Common myeloid progenitor, CD34-positive (primary cell): Measurements from ENCODE around the gene TRAF5.

Experiments
- CTCF ChIA-PET: fragments of 350-600 bp; sonication (Branson Sonifier 250); formaldehyde crosslinking; loops from one replicate; lab custom pipeline; 2021; ENCODE audit warnings: antibody characterized with exemption; lab: Charles Lee
- POLR2A ChIA-PET: fragments of 350-600 bp; sonication (Branson Sonifier 250); formaldehyde crosslinking; loops from one replicate; lab custom pipeline; 2021; ENCODE audit warnings: antibody characterized with exemption; lab: Charles Lee
- DNase-seq, 3 donors: peaks; one replicate each; pipeline versions ENCODE4 v3.0.0 to v3.0.0-alpha.2; 2013
- H3K27ac ChIP-seq, 2 experiments: 1 replicate in 1 of 2; 2 replicates in 1 of 2; pipeline ENCODE4 v1.7.0; 2013; ENCODE audit warnings: inconsistent platforms in 2 of 2, low read length in 2 of 2, mild to moderate bottlenecking in 2 of 2, low read depth in 1 of 2, moderate library complexity in 1 of 2; ENCODE audit not compliant: severe bottlenecking in 2 of 2, insufficient read depth in 1 of 2, poor library complexity in 1 of 2
- H3K27me3 ChIP-seq, 5 experiments: replicated peaks in 2 of 5; 1 replicate in 3 of 5; 2 replicates in 2 of 5; pipeline versions ENCODE4 v1.6.1 to v1.7.0; 2013; ENCODE audit warnings: low read length in 4 of 5, mild to moderate bottlenecking in 2 of 5, moderate library complexity in 2 of 5, inconsistent platforms in 1 of 5; ENCODE audit not compliant: insufficient read depth in 5 of 5, control insufficient read depth in 4 of 5
- H3K36me3 ChIP-seq, 4 experiments: 1 replicate in 2 of 4; 2 replicates in 2 of 4; pipeline versions ENCODE4 v1.6.1 to v1.7.0; 2013; ENCODE audit warnings: low read length in 3 of 4, control low read depth in 1 of 4, mild to moderate bottlenecking in 1 of 4; ENCODE audit not compliant: control insufficient read depth in 4 of 4, insufficient read depth in 4 of 4
- H3K4me1 ChIP-seq, 4 experiments: 1 replicate in 3 of 4; 2 replicates in 1 of 4; pipeline versions ENCODE4 v1.6.1 to v1.7.1; 2013; ENCODE audit warnings: low read length in 3 of 4, mild to moderate bottlenecking in 3 of 4, control low read depth in 1 of 4, inconsistent platforms in 1 of 4, moderate library complexity in 1 of 4; ENCODE audit not compliant: control insufficient read depth in 4 of 4, insufficient read depth in 4 of 4; ENCODE audit errors: control extremely low read depth in 1 of 4
- H3K4me3 ChIP-seq, 7 experiments: 1 replicate in 4 of 7; 2 replicates in 3 of 7; pipeline versions ENCODE4 v1.5.1 to v1.7.0; 2013; ENCODE audit warnings: mild to moderate bottlenecking in 7 of 7, low read length in 6 of 7, moderate library complexity in 6 of 7, inconsistent platforms in 2 of 7, low read depth in 2 of 7, control low read depth in 1 of 7; ENCODE audit not compliant: insufficient read depth in 4 of 7, control insufficient read depth in 1 of 7; ENCODE audit errors: extremely low read depth in 1 of 7
- H3K9me3 ChIP-seq, 5 experiments: 1 replicate in 4 of 5; 2 replicates in 1 of 5; pipeline versions ENCODE4 v1.6.1 to v1.7.1; 2013; ENCODE audit warnings: low read length in 4 of 5, mild to moderate bottlenecking in 2 of 5, inconsistent platforms in 1 of 5, low read depth in 1 of 5, moderate library complexity in 1 of 5; ENCODE audit not compliant: control insufficient read depth in 4 of 5, insufficient read depth in 2 of 5; ENCODE audit errors: control extremely low read depth in 1 of 5
- WGBS: methylation state at CpG from one replicate; pipeline ENCODE4 v1.1.5; 2013; ENCODE audit not compliant: insufficient coverage; 5-methylcytosine and 5-hydroxymethylcytosine counted together

The TRAF5 gene

DNA sequence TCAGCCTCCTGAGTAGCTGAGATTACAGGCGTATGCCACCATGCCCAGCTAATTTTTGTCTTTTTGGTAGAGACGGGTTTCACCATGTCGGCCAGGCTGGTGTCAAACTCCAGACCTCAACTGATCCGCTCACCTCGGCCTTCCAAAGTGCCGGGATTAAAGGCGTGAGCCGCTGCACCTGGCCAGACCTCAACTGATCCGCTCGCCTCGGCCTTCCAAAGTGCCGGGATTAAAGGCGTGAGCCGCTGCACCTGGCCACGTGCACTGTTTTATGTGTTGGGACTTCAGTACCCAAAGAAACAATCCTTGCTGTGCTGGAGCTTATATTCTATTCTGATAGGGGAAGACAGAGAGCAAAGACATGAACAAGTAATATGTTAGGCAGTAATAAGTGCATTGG, 10.1 kb downstream of the TRAF5 start:
- H3K36me3 ChIP-seq = no peaks in the 10 kb centered on the region
- no peak overlapping the region for H3K27ac ChIP-seq
- no peak overlapping the region for H3K4me3 ChIP-seq
- ChIA-PET CTCF (interaction anchor here (0.8 to 11.5 kb wide), 5 partner anchors 8 to 140 kb away, joined by 3 to 109 read pairs (median 3); partner anchors contain the start of gene TRAF5), POLR2A (interaction anchor here (0.6 kb wide), 1 partner anchor 11 kb away, joined by 3 read pairs; no protein-coding TSS in a partner anchor)
- DNase-seq = no peak
- no peaks in the 10 kb centered on the region for H3K27me3 ChIP-seq
- H3K4me1 ChIP-seq = peaks cover 11 to 72% (median 57%) of the 10 kb centered on the region in 4 experiments
- H3K9me3 ChIP-seq = no peaks in the 10 kb centered on the region
- 96% methylated on average over 15 of the region's 15 CpGs for WGBS

DNA sequence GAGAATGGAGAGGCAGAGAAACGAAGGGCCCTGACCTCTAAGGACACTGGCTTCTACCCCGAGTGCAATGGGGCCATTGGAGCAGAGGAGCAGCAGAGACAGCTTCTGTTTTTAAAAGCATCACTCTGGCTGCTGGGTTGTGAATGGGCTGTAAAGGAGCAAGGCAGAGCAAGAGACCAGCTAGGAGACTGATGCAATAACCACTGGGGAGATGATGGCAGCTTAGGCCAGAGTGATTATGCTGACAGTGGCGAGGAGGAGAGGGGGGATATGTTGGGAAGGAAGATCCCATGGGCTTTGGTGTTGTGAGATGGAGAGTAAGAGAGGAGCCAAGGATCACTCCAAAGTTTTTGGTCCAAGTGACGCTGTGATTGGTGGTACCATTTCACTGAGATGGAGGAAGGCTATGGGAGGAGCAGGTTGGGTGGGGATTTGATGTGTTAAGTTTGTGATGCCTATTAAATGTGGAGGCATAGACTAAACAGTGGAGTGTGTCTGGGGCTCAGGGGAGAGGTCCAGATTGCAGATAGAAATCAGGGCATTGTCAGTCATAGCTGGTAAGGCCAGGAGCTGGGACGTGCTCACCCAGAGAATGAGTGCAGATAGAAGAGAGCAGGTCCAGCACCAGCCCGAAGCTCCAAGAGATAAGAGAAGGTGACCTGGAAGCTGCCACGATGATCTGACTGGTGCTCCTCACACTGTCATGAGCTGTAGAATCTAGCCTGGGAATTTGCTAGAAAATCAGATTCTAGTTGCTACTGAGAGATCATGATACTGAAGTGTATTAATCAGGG, 11.0 kb downstream of the TRAF5 start:
- CTCF ChIA-PET = interaction anchor here (1.0 to 11.5 kb wide), 5 partner anchors 9 to 139 kb away, joined by 3 to 109 read pairs (median 7); partner anchors contain the start of gene TRAF5
- DNase-seq = no peak
- Histone ChIP-seq H3K4me1 (peaks cover 15 to 66% (median 54%) of the 10 kb centered on the region in 4 experiments), H3K27ac (no peak overlapping the region), H3K9me3 (no peaks in the 10 kb centered on the region), H3K27me3 (no peaks in the 10 kb centered on the region), H3K36me3 (no peaks in the 10 kb centered on the region), H3K4me3 (no peak overlapping the region)
- WGBS = 94% methylated on average over 7 of the region's 7 CpGs
- POLR2A ChIA-PET = interaction anchor here (0.6 kb wide), 1 partner anchor 10 kb away, joined by 3 read pairs; no protein-coding TSS in a partner anchor

GRCh38 chr1:211338224-211338620, 11.6 kb downstream of the TRAF5 start:
- Histone ChIP-seq H3K27ac (no peak overlapping the region), H3K9me3 (no peaks in the 10 kb centered on the region), H3K4me1 (peaks cover 12 to 72% (median 58%) of the 10 kb centered on the region in 4 experiments), H3K36me3 (no peaks in the 10 kb centered on the region), H3K27me3 (no peaks in the 10 kb centered on the region), H3K4me3 (no peak overlapping the region)
- ChIA-PET CTCF (interaction anchor here (1.0 to 11.5 kb wide), 5 partner anchors 9 to 86 kb away, joined by 3 to 109 read pairs (median 7); partner anchors contain the start of gene TRAF5), POLR2A (interaction anchor here (2.1 kb wide), 1 partner anchor 10 kb away, joined by 5 read pairs; no protein-coding TSS in a partner anchor)
- WGBS = 100% methylated on average over 1 of the region's 4 CpGs
- DNase-seq = no peak

- H3K4me3 ChIP-seq = no peak overlapping the region
- ChIA-PET CTCF (interaction anchor here (0.9 to 11.5 kb wide), 8 partner anchors 12 to 175 kb away, joined by 3 to 109 read pairs (median 4); partner anchors contain the start of gene TRAF5), POLR2A (interaction anchor here (0.8 to 2.1 kb wide), 4 partner anchors 10 to 14 kb away, joined by 3 to 5 read pairs (median 3); no protein-coding TSS in a partner anchor)
- peaks cover 17 to 83% (median 68%) of the 10 kb centered on the region in 4 experiments for H3K4me1 ChIP-seq
- H3K36me3 ChIP-seq = no peaks in the 10 kb centered on the region
- H3K9me3 ChIP-seq = no peaks in the 10 kb centered on the region
- peak in 2 of 3 donors; percentile 73 to 85 for DNase-seq
- H3K27me3 ChIP-seq = no peaks in the 10 kb centered on the region
- no peak overlapping the region for H3K27ac ChIP-seq
- 39% methylated on average over 6 of the region's 6 CpGs for WGBS
Observed at GRCh38 chr1:211339631-211340041, 13.0 kb downstream of the TRAF5 start.

GRCh38 chr1:211340622-211341507, 14.2 kb downstream of the TRAF5 start:
- WGBS = 97% methylated on average over 7 of the region's 10 CpGs
- no peak for DNase-seq
- ChIA-PET CTCF (interaction anchor here (0.6 to 11.5 kb wide), 4 partner anchors 11 to 15 kb away, joined by 3 to 109 read pairs (median 4); partner anchors contain the start of gene TRAF5), POLR2A (no interaction called here)
- no peaks in the 10 kb centered on the region for H3K9me3 ChIP-seq
- H3K4me3 ChIP-seq = no peak overlapping the region
- no peak overlapping the region for H3K27ac ChIP-seq
- no peaks in the 10 kb centered on the region for H3K27me3 ChIP-seq
- peaks cover 13 to 76% (median 59%) of the 10 kb centered on the region in 4 experiments for H3K4me1 ChIP-seq
- H3K36me3 ChIP-seq = peaks cover 0 to 3% (median 1%) of the 10 kb centered on the region in 4 experiments

- CTCF ChIA-PET = interaction anchor here (0.5 to 11.5 kb wide), 3 partner anchors 10 to 99 kb away, joined by 3 to 109 read pairs (median 3); partner anchors contain the start of gene TRAF5
- no peak for DNase-seq
- no peaks in the 10 kb centered on the region for H3K9me3 ChIP-seq
- POLR2A ChIA-PET = no interaction called here
- no CpG with 5 or more reads among the region's 1 CpG for WGBS
- no peak overlapping the region for H3K27ac ChIP-seq
- peaks cover 0 to 4% (median 1%) of the 10 kb centered on the region in 4 experiments for H3K36me3 ChIP-seq
- no peak overlapping the region for H3K4me3 ChIP-seq
- peaks cover 11 to 73% (median 54%) of the 10 kb centered on the region in 4 experiments for H3K4me1 ChIP-seq
- no peaks in the 10 kb centered on the region for H3K27me3 ChIP-seq
Observed at GRCh38 chr1:211341999-211342398, 15.4 kb downstream of the TRAF5 start.
